ENCODE measurements around the gene FOS. TPM values are rescaled to one million over a fixed set of nuclear protein-coding genes. Genes with fewer than 3 reads are reported as not detected.

Gene FOS
- total RNA-seq, 4 donors from 2014 or later, result 32.1 to 239 (median 121) TPM

DNA sequence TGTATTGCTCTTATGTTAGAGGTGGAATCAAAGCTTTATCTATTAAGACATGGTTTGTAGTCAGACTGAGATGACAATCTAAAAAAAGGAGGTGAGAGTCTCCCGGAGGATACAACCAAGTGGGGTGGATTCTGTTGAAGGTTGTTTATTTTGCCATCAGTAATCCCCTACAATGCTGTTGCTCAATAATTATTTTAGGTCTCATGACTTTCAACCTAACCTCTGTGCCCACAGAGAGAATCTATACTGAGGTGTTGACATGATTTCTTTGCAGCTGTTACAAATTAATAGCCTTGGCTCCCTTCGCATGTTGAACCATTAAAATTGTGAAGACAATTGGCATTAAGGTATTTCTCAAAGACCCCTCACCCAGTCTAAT lies 28.7 kb upstream of the FOS start:
- H3K4me1 ChIP-seq, result peaks cover 18 to 39% of the 10 kb centered on the region in 2 donors
- H3K27ac ChIP-seq, result peak overlapping the region in 1 of 3 donors; percentile 15
- DNase-seq, result no peak
- H3K36me3 ChIP-seq, result no peaks in the 10 kb centered on the region
- intact Hi-C loops (cut with DNase I), result no loop called here
- H3K4me3 ChIP-seq (replicated peaks in 1 of 3), result no peak overlapping the region
- 56 to 67% methylated on average over 2 of the region's 2 CpGs for WGBS, 2 donors
- no peak for TF ChIP-seq POLR2A (IDR thresholded peaks at IDR 0.05)
- TF ChIP-seq, protein P1, sequence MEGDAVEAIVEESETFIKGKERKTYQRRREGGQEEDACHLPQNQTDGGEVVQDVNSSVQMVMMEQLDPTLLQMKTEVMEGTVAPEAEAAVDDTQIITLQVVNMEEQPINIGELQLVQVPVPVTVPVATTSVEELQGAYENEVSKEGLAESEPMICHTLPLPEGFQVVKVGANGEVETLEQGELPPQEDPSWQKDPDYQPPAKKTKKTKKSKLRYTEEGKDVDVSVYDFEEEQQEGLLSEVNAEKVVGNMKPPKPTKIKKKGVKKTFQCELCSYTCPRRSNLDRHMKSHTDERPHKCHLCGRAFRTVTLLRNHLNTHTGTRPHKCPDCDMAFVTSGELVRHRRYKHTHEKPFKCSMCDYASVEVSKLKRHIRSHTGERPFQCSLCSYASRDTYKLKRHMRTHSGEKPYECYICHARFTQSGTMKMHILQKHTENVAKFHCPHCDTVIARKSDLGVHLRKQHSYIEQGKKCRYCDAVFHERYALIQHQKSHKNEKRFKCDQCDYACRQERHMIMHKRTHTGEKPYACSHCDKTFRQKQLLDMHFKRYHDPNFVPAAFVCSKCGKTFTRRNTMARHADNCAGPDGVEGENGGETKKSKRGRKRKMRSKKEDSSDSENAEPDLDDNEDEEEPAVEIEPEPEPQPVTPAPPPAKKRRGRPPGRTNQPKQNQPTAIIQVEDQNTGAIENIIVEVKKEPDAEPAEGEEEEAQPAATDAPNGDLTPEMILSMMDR (IDR thresholded peaks at IDR 0.05), result no peak
- no peaks in the 10 kb centered on the region for H3K9me3 ChIP-seq
- H3K27me3 ChIP-seq, result no peaks in the 10 kb centered on the region

DNA sequence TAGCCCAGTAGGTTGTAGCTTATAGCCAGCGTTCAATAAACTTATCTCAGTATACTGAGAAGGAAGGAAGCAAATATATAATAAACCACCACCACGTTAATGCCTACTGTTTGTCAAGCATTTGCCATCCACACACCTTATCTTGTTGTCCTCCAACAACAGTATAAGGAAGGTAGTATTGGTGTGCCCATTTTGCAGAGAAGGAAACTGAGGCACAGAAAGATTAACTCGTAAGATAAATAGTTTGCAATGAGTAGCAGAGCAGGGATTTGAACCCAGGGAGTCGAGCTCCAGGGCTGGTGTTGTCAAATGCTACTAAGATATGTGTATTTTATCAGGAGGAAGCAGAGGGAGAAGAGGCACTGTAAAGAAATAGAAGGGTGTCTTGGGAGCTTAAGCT lies 27.8 kb upstream of the FOS start:
- Histone ChIP-seq H3K9me3 (no peaks in the 10 kb centered on the region), H3K36me3 (no peaks in the 10 kb centered on the region), H3K4me3 (replicated peaks in 1 of 3) (no peak overlapping the region), H3K4me1 (peaks cover 19 to 47% of the 10 kb centered on the region in 2 donors), H3K27ac (peak overlapping the region in 2 of 3 donors; percentile 14 to 41), H3K27me3 (no peaks in the 10 kb centered on the region)
- DNase-seq, result no peak
- TF ChIP-seq, protein P1 (IDR thresholded peaks at IDR 0.05), result no peak
- no peak for TF ChIP-seq POLR2A (IDR thresholded peaks at IDR 0.05)
- 94 to 95% methylated on average over 4 of the region's 4 CpGs for WGBS, 2 donors
- intact Hi-C loops (cut with DNase I), result no loop called here

DNA sequence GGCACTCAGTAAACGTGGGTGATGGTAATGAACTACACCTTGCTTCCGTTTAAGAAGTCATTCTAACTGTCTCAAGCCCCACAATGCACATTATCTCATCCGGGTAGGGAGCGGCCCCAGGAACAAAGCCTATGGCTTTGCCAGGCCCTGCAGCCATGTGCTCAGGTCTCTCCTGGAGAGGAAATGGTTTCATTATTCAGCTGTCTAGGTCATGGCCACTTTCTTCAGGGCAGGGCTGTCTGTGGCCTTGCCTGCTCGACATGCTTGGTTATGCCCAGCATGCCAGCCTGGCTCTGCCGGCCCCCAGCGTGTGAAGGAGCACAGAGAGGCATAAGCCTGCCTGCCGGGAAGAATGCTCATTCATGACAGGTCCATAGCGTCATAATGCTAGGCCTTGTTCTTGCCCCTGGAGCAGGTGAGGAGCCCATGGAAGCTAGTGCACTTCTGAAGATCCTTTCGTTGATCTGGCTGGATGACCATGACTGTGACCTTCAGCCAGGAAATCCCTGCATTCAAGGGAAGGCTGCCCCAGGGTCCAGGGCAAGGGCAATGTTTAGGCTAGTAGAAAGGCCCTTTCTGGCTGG lies 26.3 kb upstream of the FOS start:
- H3K4me3 ChIP-seq (replicated peaks in 1 of 3), result no peak overlapping the region
- 86 to 89% methylated on average over 10 of the region's 10 CpGs for WGBS, 2 donors
- no peak for DNase-seq
- peaks cover 19 to 58% of the 10 kb centered on the region in 2 donors for H3K4me1 ChIP-seq
- no peaks in the 10 kb centered on the region for H3K36me3 ChIP-seq
- intact Hi-C loops (cut with DNase I), result no loop called here
- H3K27ac ChIP-seq, result no peak overlapping the region
- no peaks in the 10 kb centered on the region for H3K27me3 ChIP-seq
- TF ChIP-seq, protein P1 (IDR thresholded peaks at IDR 0.05), result no peak
- no peak for TF ChIP-seq POLR2A (IDR thresholded peaks at IDR 0.05)
- no peaks in the 10 kb centered on the region for H3K9me3 ChIP-seq

DNA sequence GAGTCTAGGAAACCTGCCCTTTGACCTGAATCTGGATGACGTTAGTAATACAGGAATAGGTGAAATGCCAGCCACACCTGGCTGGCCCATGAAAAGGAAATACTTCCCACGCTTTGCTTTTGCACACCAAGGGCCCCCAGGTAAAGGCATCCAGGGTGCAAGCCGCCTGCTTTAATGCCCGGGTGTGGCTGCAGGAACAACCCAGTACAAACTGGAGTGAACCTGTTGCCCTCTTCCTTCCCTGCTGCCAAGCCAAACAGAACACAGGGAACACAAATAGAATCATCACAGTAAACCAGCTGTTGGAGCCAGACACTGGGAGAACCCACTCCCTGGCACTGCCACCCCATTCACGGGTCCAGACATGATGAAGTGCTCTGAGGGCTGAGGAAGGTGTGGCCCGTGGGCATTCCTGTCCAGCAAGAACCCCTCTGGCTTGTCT lies 24.2 kb upstream of the FOS start:
- Histone ChIP-seq H3K9me3 (no peaks in the 10 kb centered on the region), H3K4me3 (replicated peaks in 1 of 3) (no peak overlapping the region), H3K27me3 (no peaks in the 10 kb centered on the region), H3K4me1 (peaks cover 29 to 72% of the 10 kb centered on the region in 2 donors), H3K27ac (peak overlapping the region; percentile 41 to 83 (median 79)), H3K36me3 (no peaks in the 10 kb centered on the region)
- intact Hi-C loops (cut with DNase I), result no loop called here
- DNase-seq, result peak; percentile 62 to 68
- 33 to 50% methylated on average over 6 of the region's 6 CpGs for WGBS, 2 donors
- TF ChIP-seq, protein P1 (IDR thresholded peaks at IDR 0.05), result no peak
- TF ChIP-seq POLR2A (IDR thresholded peaks at IDR 0.05), result peak in 1 of 2 donors; percentile 32

DNA sequence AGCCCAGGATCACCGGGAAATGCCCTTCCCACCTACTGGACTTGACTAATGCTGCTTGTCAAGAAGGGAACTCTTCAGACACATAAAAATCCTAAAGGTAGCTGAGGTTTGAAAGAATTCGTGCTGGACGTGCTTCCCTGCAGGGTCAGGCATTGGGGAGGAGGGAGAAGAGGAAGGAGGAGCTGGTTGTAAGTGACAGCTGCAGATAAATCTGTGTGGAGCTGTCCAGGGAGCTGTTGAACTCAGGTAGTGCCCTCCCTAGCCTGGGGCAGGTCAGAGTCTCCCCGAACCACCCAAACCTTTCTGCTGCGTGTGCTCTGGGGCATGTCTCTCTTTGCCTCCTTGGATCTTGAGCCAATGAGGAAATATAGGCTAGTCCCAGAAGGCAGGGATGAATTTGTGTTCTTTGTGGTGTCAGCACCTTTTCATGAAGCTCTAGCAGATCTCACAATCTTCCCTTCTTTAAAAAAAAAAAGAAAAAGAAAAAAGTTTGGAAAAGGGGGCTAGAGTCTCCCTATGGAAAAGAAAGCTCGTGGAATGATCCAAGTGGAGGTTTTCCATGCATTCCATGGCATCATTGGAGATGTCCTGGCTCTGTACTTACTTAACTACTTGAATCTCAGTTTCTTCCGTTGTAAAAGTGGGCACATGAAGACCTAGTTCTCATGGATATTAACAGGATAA lies 23.6 kb upstream of the FOS start:
- H3K27me3 ChIP-seq, result no peaks in the 10 kb centered on the region
- DNase-seq, result peak; percentile 19 to 31
- WGBS, 2 donors, result 30 to 34% methylated on average over 7 of the region's 7 CpGs
- no peaks in the 10 kb centered on the region for H3K36me3 ChIP-seq
- intact Hi-C loops (cut with DNase I), result no loop called here
- no peak overlapping the region for H3K4me3 ChIP-seq (replicated peaks in 1 of 3)
- H3K9me3 ChIP-seq, result no peaks in the 10 kb centered on the region
- H3K4me1 ChIP-seq, result peaks cover 32 to 72% of the 10 kb centered on the region in 2 donors
- TF ChIP-seq, protein P1 (IDR thresholded peaks at IDR 0.05), result no peak
- TF ChIP-seq POLR2A (IDR thresholded peaks at IDR 0.05), result no peak
- peak overlapping the region; percentile 41 to 83 (median 79) for H3K27ac ChIP-seq

Measured in thyroid gland (tissue), 4 donors.